Uterus (tissue), 2 donors: ENCODE results near the gene FNDC5.

Experiments
- CTCF ChIP-seq, 4 experiments: fragments of 200-600 bp in 2 of 4; fragments of 450-650 bp in 2 of 4; sonication (generic) in 2 of 4; IDR thresholded peaks; one replicate each; pipeline ENCODE4 v1.5.1; 2016 to 2019; ENCODE audit warnings: antibody characterized with exemption in 4 of 4, mild to moderate bottlenecking in 2 of 4, moderate library complexity in 1 of 4
- POLR2A ChIP-seq, 2 donors: fragments of 450-650 bp; IDR thresholded peaks; one replicate each; pipeline ENCODE4 v1.6.1; 2016; ENCODE audit warnings: antibody characterized with exemption in 2 of 2, mild to moderate bottlenecking in 1 of 2, moderate library complexity in 1 of 2

GRCh38 chr1:32863881-32864245, 6.8 kb downstream of the FNDC5 start:
- no peak for TF ChIP-seq CTCF (IDR thresholded peaks at IDR 0.05)
- no peak for TF ChIP-seq POLR2A (IDR thresholded peaks at IDR 0.05)
